ELR (cell line): ENCODE data around the gene OXCT1.
"Not testable (repeated sequence)": the region's sequence is repeated elsewhere in the genome, so short reads cannot be mapped to it uniquely, and the experiment has no call there.

Source experiments
- DNase-seq: peaks from one replicate; pipeline ENCODE4 v3.0.0-alpha.2; 2015; ENCODE audit warnings: low read depth

Gene OXCT1

GRCh38 chr5:41714446-41714845 is 155.8 kb downstream of the OXCT1 start:
- not testable (repeated sequence) for DNase-seq

DNA sequence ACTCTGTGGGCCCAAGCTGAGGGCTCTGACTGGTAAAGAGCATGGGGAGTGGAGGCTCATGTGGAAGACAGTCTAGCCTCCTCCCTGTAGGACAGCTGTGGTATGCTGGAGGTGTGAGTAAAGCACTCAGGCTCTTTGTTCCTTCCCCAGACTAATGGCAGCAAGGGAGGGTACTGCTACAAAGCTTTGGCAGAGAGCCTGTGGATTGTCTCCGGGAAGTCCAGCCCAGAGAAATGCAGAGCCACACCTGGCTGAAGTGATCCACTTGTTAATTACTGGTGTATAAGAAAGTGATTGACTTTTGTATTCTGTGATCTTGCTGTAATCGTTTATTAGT is 161.7 kb downstream of the OXCT1 start:
- no peak for DNase-seq

GRCh38 chr5:41707853-41708603 is 162.2 kb downstream of the OXCT1 start:
- peak; percentile 63 for DNase-seq

GRCh38 chr5:41695920-41696582 is 174.2 kb downstream of the OXCT1 start:
- DNase-seq = peak; percentile 29

DNA sequence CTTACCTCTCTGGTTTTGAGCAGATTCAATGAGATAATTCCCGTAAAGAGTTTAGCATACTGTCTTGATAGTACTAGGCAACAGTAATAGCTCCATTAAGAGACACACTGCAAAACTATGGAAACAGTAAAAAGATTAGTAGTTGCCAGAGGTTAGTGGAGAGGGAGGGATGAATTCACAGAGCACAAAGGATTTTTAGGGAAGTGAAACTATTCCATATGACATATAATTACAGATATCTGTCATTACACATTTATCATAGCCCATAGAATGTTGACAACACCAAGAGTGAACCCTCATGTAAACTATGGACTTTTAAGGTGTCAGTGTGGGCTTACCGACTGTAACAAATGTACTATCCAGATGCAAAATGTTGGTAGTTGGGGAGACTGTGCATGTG is 183.5 kb downstream of the OXCT1 start:
- DNase-seq = no peak

GRCh38 chr5:41686191-41686590 is 184.0 kb downstream of the OXCT1 start:
- no peak for DNase-seq

DNA sequence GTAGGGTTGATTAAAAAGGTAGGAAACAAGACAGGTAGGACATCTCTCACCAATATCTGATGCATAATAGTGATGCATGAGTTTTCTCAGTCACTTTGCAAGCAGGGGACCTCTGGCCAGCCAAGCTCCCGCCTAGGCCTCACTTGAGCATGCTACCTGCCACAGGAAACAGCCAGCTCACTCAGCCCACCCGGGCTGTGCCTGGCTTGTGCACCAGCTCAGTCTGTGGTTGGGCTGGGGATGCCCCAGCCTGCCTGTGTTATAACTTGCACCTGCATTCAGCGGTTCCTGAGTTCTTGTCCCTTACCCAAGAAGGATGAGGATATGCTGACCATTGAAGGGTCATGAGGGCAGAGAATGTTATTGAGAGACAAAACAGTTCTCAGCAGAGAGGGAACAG is 187.0 kb downstream of the OXCT1 start:
- no peak for DNase-seq

DNA sequence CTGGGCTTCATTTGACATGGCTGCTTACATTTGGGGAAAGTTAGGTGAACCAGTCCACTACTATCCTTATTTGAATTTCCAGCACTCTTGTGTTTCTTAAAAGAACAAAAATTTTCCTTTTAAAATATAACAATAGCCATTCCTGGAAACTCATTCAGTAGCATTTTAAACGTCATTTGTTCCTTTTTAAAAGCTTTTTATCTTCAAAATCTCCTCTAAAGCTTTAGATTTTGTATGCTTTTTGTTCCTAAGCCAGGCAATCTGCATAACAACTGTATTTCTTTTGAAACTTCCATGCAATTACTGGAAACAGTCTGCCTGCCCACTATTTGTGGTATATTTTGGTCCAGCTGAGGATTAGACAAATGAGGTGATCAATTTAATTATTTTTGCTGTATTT is 187.6 kb downstream of the OXCT1 start:
- no peak for DNase-seq

- DNase-seq = no peak
Observed at GRCh38 chr5:41681840-41682239, 188.4 kb downstream of the OXCT1 start.
